Loucy (cell line): ENCODE results near the gene ZNF543.

Source experiments
- H2AFZ ChIP-seq: fragments of 200-600 bp; sonication (generic); 2 replicates; pipeline ENCODE4 v1.6.0; 2016; ENCODE audit warnings: antibody characterized with exemption, mild to moderate bottlenecking, low read length, moderate library complexity
- H3F3A ChIP-seq: fragments of 200-600 bp; 2 replicates; pipeline ENCODE4 v1.6.0; 2016; ENCODE audit warnings: antibody characterized with exemption, low read depth, mild to moderate bottlenecking
- H3K27me3 ChIP-seq: fragments of 200-600 bp; sonication (generic); 2 replicates; pipeline ENCODE4 v1.6.1; 2014; ENCODE audit warnings: low read length, mild to moderate bottlenecking; ENCODE audit not compliant: insufficient read depth, poor library complexity, severe bottlenecking
- H3K36me3 ChIP-seq: fragments of 200-600 bp; sonication (generic); 2 replicates; pipeline ENCODE4 v1.6.1; 2016; ENCODE audit warnings: low read length; ENCODE audit not compliant: insufficient read depth
- H3K4me1 ChIP-seq: fragments of 200-600 bp; sonication (generic); 2 replicates; pipeline ENCODE4 v1.5.1; 2014; ENCODE audit warnings: low read length, mild to moderate bottlenecking; ENCODE audit not compliant: insufficient read depth, poor library complexity, severe bottlenecking
- H3K4me2 ChIP-seq: fragments of 200-600 bp; sonication (generic); 2 replicates; pipeline ENCODE4 v1.6.0; 2014; ENCODE audit warnings: antibody characterized with exemption, low read length, low read depth, mild to moderate bottlenecking; ENCODE audit not compliant: poor library complexity, severe bottlenecking
- H3K4me3 ChIP-seq: fragments of 200-600 bp; sonication (generic); 2 replicates; pipeline ENCODE4 v1.5.1; 2014; ENCODE audit warnings: low read length, mild to moderate bottlenecking, mixed read lengths; ENCODE audit not compliant: poor library complexity, severe bottlenecking
- H3K79me2 ChIP-seq: fragments of 200-600 bp; sonication (generic); 2 replicates; pipeline ENCODE4 v1.6.1; 2014; ENCODE audit warnings: low read length; ENCODE audit not compliant: insufficient read depth
- H3K9ac ChIP-seq: fragments of 200-600 bp; sonication (generic); 2 replicates; pipeline ENCODE4 v1.6.0; 2014; ENCODE audit warnings: mild to moderate bottlenecking, low read depth, low read length, moderate library complexity; ENCODE audit not compliant: poor library complexity, severe bottlenecking
- H3K9me2 ChIP-seq: fragments of 200-600 bp; sonication (generic); replicated peaks from 2 replicates; pipeline ENCODE4 v1.6.1; 2016; ENCODE audit warnings: low read depth, low read length, mixed read lengths
- H3K9me3 ChIP-seq: fragments of 200-600 bp; sonication (generic); 2 replicates; pipeline ENCODE4 v1.6.1; 2014; ENCODE audit warnings: mild to moderate bottlenecking, antibody characterized with exemption, low read length, low read depth; ENCODE audit not compliant: insufficient read depth
- H4K20me1 ChIP-seq: fragments of 200-600 bp; sonication (generic); 2 replicates; pipeline ENCODE4 v1.6.0; 2014; ENCODE audit warnings: antibody characterized with exemption, low read length, mild to moderate bottlenecking; ENCODE audit not compliant: insufficient read depth, poor library complexity, severe bottlenecking
- EZH2phosphoT487 ChIP-seq: fragments of 200-600 bp; IDR thresholded peaks from 2 replicates; pipeline ENCODE4 v1.6.1; 2018; ENCODE audit warnings: antibody characterized with exemption, mild to moderate bottlenecking, moderate library complexity, borderline replicate concordance
- TF ChIP-seq, protein P1 (sequence below): fragments of 200-600 bp; sonication (generic); conservative IDR thresholded peaks from 2 replicates; pipeline ENCODE4 v1.5.1; 2014; ENCODE audit warnings: mild to moderate bottlenecking, antibody characterized with exemption, low read length

The ZNF543 gene

DNA sequence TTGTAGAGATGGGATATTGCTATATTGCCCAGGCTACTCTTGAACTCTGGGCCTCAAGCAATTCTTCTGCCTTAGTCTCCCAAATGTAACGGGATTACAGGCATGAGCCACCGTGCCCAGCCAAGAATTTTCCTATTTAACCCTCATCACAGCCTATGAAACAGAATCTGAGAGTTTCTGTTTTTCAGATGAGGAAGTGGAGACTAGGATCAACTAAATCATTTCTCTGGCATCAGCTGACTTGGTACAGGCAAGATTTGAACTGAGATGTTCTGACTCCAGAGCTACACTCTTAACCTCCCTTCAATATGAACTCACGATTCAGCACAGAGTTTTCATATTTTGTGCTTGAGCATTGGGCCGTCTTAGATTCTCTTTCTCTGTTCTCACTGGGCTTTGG, 31.9 kb upstream of the ZNF543 start:
- no peak overlapping the region for H3K4me2 ChIP-seq
- H3K4me1 ChIP-seq = no peaks in the 10 kb centered on the region
- no peak for TF ChIP-seq EZH2phosphoT487
- H3K9me3 ChIP-seq = no peaks in the 10 kb centered on the region
- peaks cover 78% of the 10 kb centered on the region for H3K79me2 ChIP-seq
- H3K9ac ChIP-seq = no peak overlapping the region
- H3K9me2 ChIP-seq = no peaks in the 10 kb centered on the region
- no peak overlapping the region for H2AFZ ChIP-seq
- H3F3A ChIP-seq = no peaks in the 10 kb centered on the region
- H3K27me3 ChIP-seq = no peaks in the 10 kb centered on the region
- H4K20me1 ChIP-seq = peaks cover 56% of the 10 kb centered on the region
- no peak overlapping the region for H3K4me3 ChIP-seq
- peaks cover 90% of the 10 kb centered on the region for H3K36me3 ChIP-seq

DNA sequence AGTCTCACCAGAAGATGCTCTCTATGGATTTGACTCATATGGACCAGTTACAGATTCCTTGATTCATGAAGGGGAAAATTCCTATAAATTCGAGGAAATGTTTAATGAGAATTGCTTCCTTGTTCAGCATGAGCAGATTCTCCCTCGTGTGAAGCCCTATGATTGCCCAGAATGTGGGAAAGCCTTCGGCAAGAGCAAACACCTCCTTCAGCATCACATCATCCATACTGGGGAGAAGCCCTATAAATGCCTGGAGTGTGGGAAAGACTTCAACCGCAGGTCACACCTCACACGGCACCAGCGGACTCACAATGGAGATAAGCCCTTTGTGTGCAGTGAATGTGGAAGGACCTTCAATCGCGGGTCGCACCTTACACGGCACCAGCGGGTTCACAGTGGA, 29.3 kb upstream of the ZNF543 start:
- TF ChIP-seq, protein P1, sequence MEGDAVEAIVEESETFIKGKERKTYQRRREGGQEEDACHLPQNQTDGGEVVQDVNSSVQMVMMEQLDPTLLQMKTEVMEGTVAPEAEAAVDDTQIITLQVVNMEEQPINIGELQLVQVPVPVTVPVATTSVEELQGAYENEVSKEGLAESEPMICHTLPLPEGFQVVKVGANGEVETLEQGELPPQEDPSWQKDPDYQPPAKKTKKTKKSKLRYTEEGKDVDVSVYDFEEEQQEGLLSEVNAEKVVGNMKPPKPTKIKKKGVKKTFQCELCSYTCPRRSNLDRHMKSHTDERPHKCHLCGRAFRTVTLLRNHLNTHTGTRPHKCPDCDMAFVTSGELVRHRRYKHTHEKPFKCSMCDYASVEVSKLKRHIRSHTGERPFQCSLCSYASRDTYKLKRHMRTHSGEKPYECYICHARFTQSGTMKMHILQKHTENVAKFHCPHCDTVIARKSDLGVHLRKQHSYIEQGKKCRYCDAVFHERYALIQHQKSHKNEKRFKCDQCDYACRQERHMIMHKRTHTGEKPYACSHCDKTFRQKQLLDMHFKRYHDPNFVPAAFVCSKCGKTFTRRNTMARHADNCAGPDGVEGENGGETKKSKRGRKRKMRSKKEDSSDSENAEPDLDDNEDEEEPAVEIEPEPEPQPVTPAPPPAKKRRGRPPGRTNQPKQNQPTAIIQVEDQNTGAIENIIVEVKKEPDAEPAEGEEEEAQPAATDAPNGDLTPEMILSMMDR = no peak
- TF ChIP-seq EZH2phosphoT487 = no peak
- no peaks in the 10 kb centered on the region for H3K9me2 ChIP-seq
- peaks cover 50% of the 10 kb centered on the region for H4K20me1 ChIP-seq
- H3K4me2 ChIP-seq = no peak overlapping the region
- H3K4me1 ChIP-seq = no peaks in the 10 kb centered on the region
- H3K36me3 ChIP-seq = peaks cover 92% of the 10 kb centered on the region
- no peaks in the 10 kb centered on the region for H3K27me3 ChIP-seq
- H3K4me3 ChIP-seq = no peak overlapping the region
- no peak overlapping the region for H2AFZ ChIP-seq
- no peak overlapping the region for H3K9ac ChIP-seq
- no peaks in the 10 kb centered on the region for H3K9me3 ChIP-seq
- H3K79me2 ChIP-seq = peaks cover 66% of the 10 kb centered on the region
- H3F3A ChIP-seq = no peaks in the 10 kb centered on the region

DNA sequence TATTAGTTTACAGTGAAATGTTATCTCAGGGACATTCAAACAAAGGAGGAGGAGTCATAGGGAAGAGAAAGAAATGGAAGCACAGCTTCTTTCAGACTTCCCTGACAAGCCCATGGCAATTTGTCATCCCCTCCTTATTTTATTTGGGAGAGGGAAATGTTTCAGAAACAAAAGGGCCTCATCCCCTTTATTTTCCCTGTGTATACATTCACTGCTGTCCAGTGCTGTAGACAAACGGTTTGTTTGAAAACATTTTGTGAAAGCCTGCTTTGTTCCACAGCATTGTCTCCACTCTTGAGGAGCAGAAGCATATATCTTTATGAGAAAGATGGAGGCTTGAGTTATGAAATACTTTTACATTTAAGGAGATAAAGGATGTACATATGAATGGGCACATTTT, 27.7 kb upstream of the ZNF543 start:
- Histone ChIP-seq H3K27me3 (no peaks in the 10 kb centered on the region), H3K4me2 (no peak overlapping the region), H3K4me3 (no peak overlapping the region), H3K9me3 (no peaks in the 10 kb centered on the region), H2AFZ (no peak overlapping the region), H3F3A (no peaks in the 10 kb centered on the region), H3K9me2 (no peaks in the 10 kb centered on the region), H4K20me1 (peaks cover 54% of the 10 kb centered on the region), H3K79me2 (peaks cover 61% of the 10 kb centered on the region), H3K4me1 (no peaks in the 10 kb centered on the region), H3K36me3 (peaks cover 84% of the 10 kb centered on the region), H3K9ac (no peak overlapping the region)
- TF ChIP-seq, protein P1 = no peak
- TF ChIP-seq EZH2phosphoT487 = no peak

DNA sequence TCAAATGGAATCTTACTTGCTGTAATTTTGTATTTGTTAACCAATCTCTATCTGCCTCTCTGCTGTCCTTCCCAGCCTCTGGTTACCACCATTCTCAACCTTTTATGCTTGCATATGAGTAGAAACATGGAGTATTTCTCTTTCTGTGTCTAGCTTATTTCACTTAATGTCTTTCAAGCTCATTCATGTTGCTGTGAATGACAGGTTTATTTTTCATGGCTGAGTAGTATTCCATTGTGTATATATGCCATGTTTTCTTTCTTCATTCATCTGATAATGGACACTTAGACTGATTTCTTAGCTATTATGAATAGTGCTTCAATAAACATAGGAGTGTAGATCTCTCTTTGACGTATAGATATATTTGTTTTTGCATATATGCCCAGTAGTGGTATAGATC, 26.6 kb upstream of the ZNF543 start:
- H3K9me3 ChIP-seq = no peaks in the 10 kb centered on the region
- H4K20me1 ChIP-seq = peaks cover 44% of the 10 kb centered on the region
- no peak overlapping the region for H3K9ac ChIP-seq
- H3K36me3 ChIP-seq = peaks cover 73% of the 10 kb centered on the region
- H3F3A ChIP-seq = no peaks in the 10 kb centered on the region
- no peak overlapping the region for H2AFZ ChIP-seq
- no peaks in the 10 kb centered on the region for H3K4me1 ChIP-seq
- no peaks in the 10 kb centered on the region for H3K9me2 ChIP-seq
- no peak overlapping the region for H3K4me2 ChIP-seq
- no peaks in the 10 kb centered on the region for H3K27me3 ChIP-seq
- H3K4me3 ChIP-seq = no peak overlapping the region
- TF ChIP-seq EZH2phosphoT487 = no peak
- TF ChIP-seq, protein P1 = no peak
- peaks cover 54% of the 10 kb centered on the region for H3K79me2 ChIP-seq
